GM12878 (cell line): ENCODE measurements around the gene TOLLIP. TPM values are rescaled to one million over a fixed set of nuclear protein-coding genes. Genes with fewer than 3 reads are reported as not detected.

Source experiments
- ATAC-seq: fragments of 200-7000 bp; cut with Tn5 transposase; 3 replicates; pipeline ENCODE4 v1.9.1; 2020; ENCODE audit warnings: mild to moderate bottlenecking, moderate library complexity
- BruUV-seq: library from RNA; stranded (reverse); fragments of 400-500 nt; replicated peaks from 2 replicates; lab custom pipeline; 2021; lab: Mats Ljungman, UMichigan
- CTCF ChIA-PET: fragments of 300-600 bp; sonication (Branson Sonifier 250); formaldehyde crosslinking; extraction: SDS; loops from one replicate; lab custom pipeline; 2021; ENCODE audit warnings: inconsistent platforms; lab: Yijun Ruan, JAX
- POLR2A ChIA-PET: fragments of 350-600 bp; formaldehyde crosslinking; extraction: SDS; loops from one replicate; lab custom pipeline; 2021; ENCODE audit warnings: inconsistent platforms; lab: Charles Lee
- RAD21 ChIA-PET: fragments of 300-600 bp; sonication (Branson Sonifier 250); formaldehyde crosslinking; loops from one replicate; lab custom pipeline; 2023; ENCODE audit warnings: antibody characterized with exemption; ENCODE audit not compliant: unreplicated experiment; lab: Charles Lee
- SMC1A ChIA-PET: fragments of 300-600 bp; sonication (Branson Sonifier 250); formaldehyde crosslinking; loops from one replicate; lab custom pipeline; 2023; ENCODE audit not compliant: unreplicated experiment, uncharacterized antibody; lab: Charles Lee
- DNase-seq: peaks from one replicate; pipeline ENCODE4 v3.0.0-alpha.2; 2011; ENCODE audit warnings: low read depth, low spot score
- FAIRE-seq: peaks from 3 replicates; lab custom pipeline; 2011; peaks lifted over from hg19 to GRCh38; lab: Jason Lieb, UNC
- H2AFZ ChIP-seq: 2 replicates; pipeline ENCODE4 v1.6.0; 2011; ENCODE audit warnings: low read depth, low read length, control low read depth; ENCODE audit not compliant: control insufficient read depth
- H3K27ac ChIP-seq: 2 replicates; pipeline ENCODE4 v1.5.1; 2011; ENCODE audit warnings: control low read depth; ENCODE audit not compliant: control insufficient read depth, insufficient read depth
- H3K27me3 ChIP-seq, 2 experiments: replicated peaks in 1 of 2; 2 replicates each; pipeline versions ENCODE4 v1.6.0 to v1.6.1; 2011; ENCODE audit warnings: low read length in 1 of 2; ENCODE audit not compliant: control insufficient read depth in 2 of 2, insufficient read depth in 2 of 2
- H3K36me3 ChIP-seq, 2 experiments: 2 replicates each; pipeline ENCODE4 v1.5.1; 2011; ENCODE audit warnings: low read length in 1 of 2; ENCODE audit not compliant: control insufficient read depth in 2 of 2, insufficient read depth in 2 of 2
- H3K4me1 ChIP-seq: 2 replicates; pipeline ENCODE4 v1.6.1; 2011; ENCODE audit warnings: mild to moderate bottlenecking, low read length, moderate library complexity, mixed read lengths; ENCODE audit not compliant: control insufficient read depth, insufficient read depth
- H3K4me2 ChIP-seq: 2 replicates; pipeline ENCODE4 v1.6.0; 2011; ENCODE audit warnings: control low read depth; ENCODE audit not compliant: control insufficient read depth, insufficient read depth
- H3K4me3 ChIP-seq: fragments of 200-600 bp; sonication (generic); 2 replicates; pipeline ENCODE4 v1.5.1; 2016
- H3K79me2 ChIP-seq: 2 replicates; pipeline ENCODE4 v1.6.0; 2011; ENCODE audit warnings: low read length; ENCODE audit not compliant: control insufficient read depth, insufficient read depth
- H3K9ac ChIP-seq: 2 replicates; pipeline ENCODE4 v1.8.0; 2011; ENCODE audit warnings: low read length, control low read depth, mixed read lengths; ENCODE audit not compliant: control insufficient read depth, insufficient read depth
- H3K9me3 ChIP-seq: replicated peaks from 3 replicates; pipeline ENCODE4 v1.5.1; 2011; ENCODE audit warnings: mild to moderate bottlenecking, low read length; ENCODE audit not compliant: control insufficient read depth, insufficient read depth
- H4K20me1 ChIP-seq: 2 replicates; pipeline ENCODE4 v1.6.0; 2011; ENCODE audit not compliant: control insufficient read depth, insufficient read depth
- CBX3 ChIP-seq: fragments of 200-600 bp; sonication (generic); IDR thresholded peaks from 2 replicates; pipeline ENCODE4 v1.6.1; 2016; ENCODE audit warnings: low read depth, borderline replicate concordance
- CHD1 ChIP-seq: IDR thresholded peaks from 2 replicates; pipeline ENCODE4 v1.6.1; 2012; ENCODE audit warnings: low read depth, low read length, improper control_type of control experiment
- CUX1 ChIP-seq: IDR thresholded peaks from 2 replicates; pipeline ENCODE4 v1.6.1; 2012; ENCODE audit warnings: improper control_type of control experiment, low read depth, low read length; ENCODE audit not compliant: insufficient replicate concordance
- E2F8 ChIP-seq: fragments of 450-650 bp; IDR thresholded peaks from 2 replicates; pipeline ENCODE4 v1.6.1; 2018; ENCODE audit warnings: mild to moderate bottlenecking, low read depth, moderate library complexity; ENCODE audit not compliant: partially characterized antibody
- HDGF ChIP-seq: fragments of 450-650 bp; IDR thresholded peaks from 2 replicates; pipeline ENCODE4 v1.6.1; 2016; ENCODE audit warnings: antibody characterized with exemption
- IKZF2 ChIP-seq, 2 experiments: fragments of 450-650 bp; IDR thresholded peaks; 2 replicates each; pipeline ENCODE4 v1.6.1; 2017; ENCODE audit warnings: mild to moderate bottlenecking in 2 of 2, moderate library complexity in 2 of 2
- JUND ChIP-seq: IDR thresholded peaks from 2 replicates; pipeline ENCODE4 v1.6.1; 2012; ENCODE audit warnings: low read depth, mild to moderate bottlenecking, low read length, improper control_type of control experiment, moderate library complexity
- KAT2A ChIP-seq: conservative IDR thresholded peaks from 2 replicates; pipeline ENCODE4 v1.6.1; 2011; ENCODE audit warnings: low read depth, low read length; ENCODE audit not compliant: control insufficient read depth
- KDM1A ChIP-seq: fragments of 200-600 bp; sonication (generic); IDR thresholded peaks from 2 replicates; pipeline ENCODE4 v1.6.1; 2016; ENCODE audit warnings: borderline replicate concordance
- NR2F1 ChIP-seq: fragments of 450-650 bp; conservative IDR thresholded peaks from 2 replicates; pipeline ENCODE4 v1.6.1; 2017; ENCODE audit warnings: mild to moderate bottlenecking
- PKNOX1 ChIP-seq: fragments of 450-650 bp; IDR thresholded peaks from 2 replicates; pipeline ENCODE4 v1.6.1; 2016; ENCODE audit warnings: mild to moderate bottlenecking
- POU2F2 ChIP-seq: IDR thresholded peaks from 3 replicates; pipeline ENCODE4 v1.6.1; 2011; ENCODE audit warnings: low read depth, mild to moderate bottlenecking, low read length, borderline replicate concordance
- RCOR1 ChIP-seq: conservative IDR thresholded peaks from 2 replicates; pipeline ENCODE4 v1.6.1; 2012; ENCODE audit warnings: low read depth, low read length, improper control_type of control experiment
- RUNX3 ChIP-seq: IDR thresholded peaks from 2 replicates; pipeline ENCODE4 v1.6.1; 2012; ENCODE audit warnings: low read length, inconsistent platforms
- SMC3 ChIP-seq: IDR thresholded peaks from 2 replicates; pipeline ENCODE4 v1.6.1; 2011; ENCODE audit warnings: low read length, improper control_type of control experiment, borderline replicate concordance
- YBX1 ChIP-seq: fragments of 450-650 bp; IDR thresholded peaks from 2 replicates; pipeline ENCODE4 v1.6.1; 2016; ENCODE audit warnings: antibody characterized with exemption
- ZNF217 ChIP-seq: fragments of 450-650 bp; IDR thresholded peaks from 2 replicates; pipeline ENCODE4 v1.6.1; 2017; ENCODE audit warnings: antibody characterized with exemption, mild to moderate bottlenecking
- ZNF384 ChIP-seq: IDR thresholded peaks from 2 replicates; pipeline ENCODE4 v1.6.1; 2012; ENCODE audit warnings: low read depth, mild to moderate bottlenecking, low read length, improper control_type of control experiment, borderline replicate concordance
- whole genome bisulfite sequencing: methylation state at CpG from one replicate; pipeline ENCODE4 v1.1.6; 2016; ENCODE audit warnings: low lambda C conversion rate; ENCODE audit not compliant: insufficient replicate concordance, insufficient coverage; ENCODE audit errors: missing lambda C conversion rate; 5-methylcytosine and 5-hydroxymethylcytosine counted together
- in situ Hi-C: fragments of 300-500 bp; cut with MboI; formaldehyde crosslinking; loops from 9 replicates; pipeline ENCODE4 v1.14.3; 2018; ENCODE audit warnings: mixed read lengths
- intact Hi-C: fragments of 100-400 bp; cut with micrococcal nuclease; formaldehyde crosslinking; loops from one replicate; pipeline ENCODE4 v1.14.2; 2022; ENCODE audit not compliant: unreplicated experiment
- polyA plus RNA-seq, 11 experiments: library from polyadenylated mRNA; depleted of rRNA in 4 of 11; unstranded in 6 of 11; stranded (reverse) in 5 of 11; fragments of >200 nt; fragmentation: Nextera tagmentation in 4 of 11; fragmentation: Illumina TruSeq in 1 of 11; extraction: Ambion mirVana in 4 of 11; extraction: Trizol in 1 of 11; gene quantifications; 1 replicate in 1 of 11; 2 replicates in 10 of 11; pipeline versions ENCODE4 v1.2.1 to v1.2.3, GENCODE V29; 2011 to 2016; ENCODE audit warnings: inconsistent platforms in 2 of 11, missing spikeins in 2 of 11, low read depth in 1 of 11
- total RNA-seq, 4 experiments: library from RNA; depleted of rRNA in 3 of 4; stranded (reverse); fragments of >200 nt in 3 of 4; fragmentation: Illumina TruSeq in 1 of 4; extraction: Trizol in 1 of 4; gene quantifications; 2 replicates each; pipeline versions ENCODE4 v1.2.1 to v1.2.3, GENCODE V29; 2013 to 2021

The TOLLIP gene
- total and polyA plus RNA-seq, 10 of the 15 experiments (the other 5 are each of a cell fraction or from before 2014, with no cell fraction given), result 0.47 to 39.5 (median 21.6) TPM

- in situ Hi-C loops (no loop called here), intact Hi-C loops (loop anchor here (10.0 kb wide), 2 partner anchors 81 to 271 kb away; partner anchors contain the start of genes BRSK2 and DUSP8)
- SMC1A ChIA-PET, result no interaction called here
- Histone ChIP-seq H3K27ac (no peak overlapping the region), H4K20me1 (no peaks in the 10 kb centered on the region; the same call in 1 of the 2 replicates), H3K36me3 (no peaks in the 10 kb centered on the region; a peak in 2 of 4 replicates), H2AFZ (no peak overlapping the region), H3K9ac (no peak overlapping the region), H3K4me1 (peaks cover 17% of the 10 kb centered on the region), H3K79me2 (peaks cover 21% of the 10 kb centered on the region), H3K4me3 (no peak overlapping the region), H3K27me3 (no peaks in the 10 kb centered on the region), H3K9me3 (no peaks in the 10 kb centered on the region), H3K4me2 (no peak overlapping the region)
- FAIRE-seq (no peak), ATAC-seq (no peak), DNase-seq (no peak)
- RAD21 ChIA-PET, result no interaction called here
- POLR2A ChIA-PET, result no interaction called here
- WGBS, result 94% methylated on average over 9 of the region's 10 CpGs
- CTCF ChIA-PET, result interaction anchor here (1.0 to 1.2 kb wide), 2 partner anchors 81 to 271 kb away, joined by 3 read pairs; no protein-coding TSS in a partner anchor
- TF ChIP-seq ZNF384 (no peak), E2F8 (no peak), KDM1A (no peak), KAT2A (no peak), IKZF2 (IDR thresholded peaks at IDR 0.05) (no peak), RUNX3 (no peak), POU2F2 (no peak), RCOR1 (no peak), CHD1 (no peak), JUND (no peak), NR2F1 (no peak), PKNOX1 (no peak), SMC3 (no peak), YBX1 (no peak), CBX3 (no peak), CUX1 (no peak), ZNF217 (no peak), HDGF (no peak)
- BruUV-seq, result no TSS peak
These were observed 5.5 kb downstream of the TOLLIP start for GRCh38 chr11:1303973-1304372.
